Activated T-cell treated with anti-CD3 and anti-CD28 coated beads for 4 hours (primary cell): ENCODE results near the gene SLC16A5.
"Not testable (repeated sequence)": the region's sequence is repeated elsewhere in the genome, so short reads cannot be mapped to it uniquely, and the experiment has no call there.

Source experiments
- DNase-seq: peaks from one replicate; pipeline ENCODE4 v3.0.0-alpha.2; 2020

Gene SLC16A5

GRCh38 chr17:75113798-75114551, 26.2 kb downstream of the SLC16A5 start:
- DNase-seq = peak; percentile 91

DNA sequence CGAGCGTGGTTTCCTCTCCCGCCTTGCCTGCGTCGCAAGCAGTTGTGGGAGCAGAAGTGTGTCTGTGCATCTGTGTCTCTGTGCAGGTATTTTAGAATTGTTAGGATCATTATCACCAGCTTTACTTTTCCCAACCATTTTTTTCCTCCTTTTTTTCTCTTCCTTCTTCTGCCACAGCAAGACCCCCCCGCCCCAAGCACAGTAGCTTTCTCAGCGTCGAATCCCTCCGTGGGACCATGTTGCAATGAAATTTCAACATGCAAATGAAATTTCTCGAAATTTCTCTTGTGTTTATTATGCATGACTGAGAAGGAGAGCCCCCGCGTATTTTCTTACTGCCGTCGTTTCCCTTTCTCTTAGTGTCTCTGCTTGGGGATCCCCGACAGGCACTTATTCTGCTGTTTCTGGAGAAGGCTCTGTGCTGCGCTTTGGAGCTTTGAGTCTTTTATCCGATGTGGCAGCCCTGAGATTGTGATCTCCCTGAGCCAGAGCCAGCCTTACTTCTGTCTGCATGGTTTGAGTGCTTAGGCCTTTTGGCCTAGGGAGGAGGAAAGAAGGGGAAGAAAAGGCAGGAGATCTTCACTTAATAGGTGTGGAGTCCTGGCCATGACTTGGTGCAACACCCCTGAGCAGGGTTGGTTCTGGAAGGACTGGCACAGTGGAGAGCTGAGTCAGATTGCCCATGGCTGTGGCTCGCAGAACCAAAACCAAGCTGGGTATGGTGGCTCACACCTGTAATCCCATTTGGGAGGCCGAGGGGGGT, 27.0 kb downstream of the SLC16A5 start:
- no peak for DNase-seq

GRCh38 chr17:75115555-75115954, 27.8 kb downstream of the SLC16A5 start:
- DNase-seq = no peak

DNA sequence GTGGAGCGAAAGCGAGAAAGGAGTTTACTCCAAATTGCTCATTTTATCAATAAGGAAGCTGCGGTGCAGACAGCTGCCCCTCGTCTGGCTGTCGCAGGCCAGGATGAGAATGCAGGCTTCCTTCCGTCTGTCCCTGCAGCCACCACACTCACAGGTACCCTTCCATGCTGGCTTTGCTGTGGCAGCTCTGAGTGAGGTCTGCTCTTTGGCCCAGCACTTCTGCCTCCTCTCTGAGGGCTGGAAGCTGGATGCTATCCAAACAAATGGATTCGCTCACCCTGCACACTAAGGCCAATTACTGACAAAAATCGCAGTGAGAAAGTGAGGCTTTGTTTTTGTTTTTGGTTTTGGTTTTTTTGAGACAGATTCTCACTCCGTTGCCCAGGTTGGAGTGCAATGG, 29.0 kb downstream of the SLC16A5 start:
- DNase-seq = no peak

DNA sequence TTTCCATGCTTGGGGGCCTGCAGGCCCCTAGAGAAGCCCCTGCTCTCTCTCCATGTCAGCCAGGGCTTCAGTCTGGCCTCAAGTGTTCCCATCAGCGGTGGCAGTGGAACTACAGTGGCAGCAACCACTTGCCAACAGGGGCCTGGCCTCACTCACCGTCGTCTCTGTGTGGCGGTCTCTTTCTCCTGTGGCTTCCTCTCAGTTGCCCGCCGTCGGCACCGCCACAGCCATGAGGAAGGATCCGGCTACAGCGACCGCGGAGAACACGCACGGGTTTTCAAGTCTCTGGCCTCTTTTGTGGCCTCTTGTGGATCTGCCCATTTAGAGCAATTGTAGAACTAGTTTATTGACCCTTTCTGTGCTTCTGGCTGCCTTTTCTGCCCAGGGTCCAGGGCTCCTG, 30.6 kb downstream of the SLC16A5 start:
- DNase-seq = no peak

- DNase-seq = peak; percentile 54
Measured at GRCh38 chr17:75124041-75124818, 36.5 kb downstream of the SLC16A5 start.

- no peak for DNase-seq
Measured at GRCh38 chr17:75124819-75125162, 37.0 kb downstream of the SLC16A5 start.

- no peak for DNase-seq
Measured at GRCh38 chr17:75125984-75126383, 38.2 kb downstream of the SLC16A5 start.

DNA sequence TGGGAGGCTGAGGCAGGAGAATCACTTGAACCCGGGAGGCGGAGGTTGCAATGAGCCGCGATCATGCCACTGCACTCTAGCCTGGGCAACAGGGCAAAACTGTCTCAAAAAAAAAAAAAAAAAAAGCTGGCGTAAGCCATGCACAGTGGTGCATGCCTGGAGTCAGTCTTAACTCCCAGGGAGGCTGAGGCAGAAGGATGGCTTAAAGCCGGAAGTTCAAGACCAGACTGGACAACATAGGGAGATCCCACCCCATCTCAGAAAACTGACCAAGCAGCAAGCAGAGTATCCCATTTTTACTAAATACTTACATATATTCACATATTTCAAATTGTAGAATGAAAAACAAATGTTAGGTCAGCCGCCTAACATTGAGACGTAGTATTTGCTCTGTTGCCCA, 39.2 kb downstream of the SLC16A5 start:
- DNase-seq = no peak

DNA sequence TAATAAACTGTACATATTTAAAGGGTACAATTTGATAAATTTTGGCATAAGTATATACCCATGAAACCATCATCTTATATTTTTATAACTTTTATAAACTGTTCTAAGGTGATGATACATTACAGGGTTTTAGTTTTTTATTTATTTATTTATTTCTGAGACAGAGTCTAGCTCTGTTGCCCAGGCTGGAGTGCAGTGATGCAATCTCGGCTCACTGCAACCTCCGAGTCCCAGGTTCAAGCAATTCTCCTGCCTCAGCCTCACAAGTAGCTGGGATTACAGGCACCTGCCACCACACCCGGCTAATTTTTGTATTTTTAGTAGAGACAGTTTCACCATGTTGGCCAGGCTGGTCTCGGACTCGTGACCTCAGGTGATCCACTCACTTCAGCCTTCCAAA, 40.2 kb downstream of the SLC16A5 start:
- DNase-seq = not testable (repeated sequence)

DNA sequence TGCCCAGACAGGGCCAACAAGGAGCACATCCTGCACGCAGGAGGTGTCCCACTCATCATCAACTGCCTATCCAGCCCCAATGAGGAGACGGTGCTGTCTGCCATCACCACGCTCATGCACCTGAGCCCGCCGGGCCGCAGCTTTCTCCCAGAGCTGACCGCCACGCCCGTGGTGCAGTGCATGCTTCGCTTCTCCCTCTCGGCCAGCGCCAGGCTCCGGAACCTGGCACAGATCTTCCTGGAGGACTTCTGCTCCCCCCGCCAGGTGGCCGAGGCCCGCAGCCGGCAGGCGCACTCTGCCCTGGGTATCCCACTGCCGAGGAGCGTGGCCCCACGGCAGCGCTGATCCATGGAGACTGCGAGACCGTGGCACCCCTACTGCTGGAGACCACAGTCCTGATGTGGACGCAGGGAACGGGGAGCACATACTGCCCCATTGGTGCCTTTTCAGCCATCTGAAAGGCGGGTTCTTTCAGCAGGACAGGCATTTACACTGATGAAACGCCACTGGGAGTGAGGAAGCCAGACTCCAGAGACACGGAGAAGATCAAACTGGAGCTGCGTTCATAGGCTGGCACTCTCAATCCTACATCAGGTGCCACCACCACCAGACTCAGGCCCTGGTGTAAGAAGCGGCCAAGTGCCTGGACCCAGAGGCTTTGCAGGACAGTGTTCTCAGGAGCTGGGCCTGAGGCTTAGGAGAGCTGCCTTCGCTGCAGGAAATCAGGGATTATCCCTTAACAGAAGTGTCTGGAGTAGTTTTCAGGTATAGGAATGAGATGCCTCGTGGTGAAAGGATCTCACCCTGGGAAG, 41.1 kb downstream of the SLC16A5 start:
- DNase-seq = no peak

- no peak for DNase-seq
Measured at GRCh38 chr17:75129576-75129975, 41.8 kb downstream of the SLC16A5 start.

DNA sequence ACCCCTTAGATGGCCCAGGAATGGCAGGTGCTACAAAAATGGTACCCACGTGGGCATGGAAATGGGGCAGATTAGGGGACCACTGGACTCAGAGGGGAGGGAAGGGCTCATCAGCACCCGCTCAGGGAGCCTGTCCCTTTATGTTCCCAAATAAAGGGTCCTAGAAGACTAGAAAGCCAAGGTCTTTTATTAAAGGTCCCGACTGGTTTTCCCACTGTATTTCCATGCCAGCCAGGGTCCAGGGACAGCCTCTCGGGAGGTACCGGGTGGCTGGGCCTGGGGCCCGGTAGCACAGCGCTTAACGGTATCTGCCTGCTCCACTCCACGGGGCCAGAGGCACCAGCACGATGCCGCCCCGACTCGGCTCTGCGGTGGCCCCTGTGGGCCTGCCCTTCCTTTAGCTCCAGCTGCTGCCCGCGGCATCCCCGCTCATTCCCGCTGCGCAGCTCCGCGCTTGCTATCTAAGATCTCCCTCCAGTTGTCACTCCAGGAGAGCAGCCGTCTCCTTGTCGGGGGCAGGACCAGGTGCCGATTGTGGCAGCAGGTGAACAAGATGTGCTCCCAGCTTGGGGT, 42.4 kb downstream of the SLC16A5 start:
- DNase-seq = no peak

- peak; percentile 34 for DNase-seq
Measured at GRCh38 chr17:75130632-75131277, 43.0 kb downstream of the SLC16A5 start.

- DNase-seq = peak; percentile 51
Measured at GRCh38 chr17:75131278-75132017, 43.7 kb downstream of the SLC16A5 start, which contains the start of gene NT5C. Gene NT5C (minus strand): TSS chr17:75131742. CDS start chr17:75131707, 35 bp downstream.

DNA sequence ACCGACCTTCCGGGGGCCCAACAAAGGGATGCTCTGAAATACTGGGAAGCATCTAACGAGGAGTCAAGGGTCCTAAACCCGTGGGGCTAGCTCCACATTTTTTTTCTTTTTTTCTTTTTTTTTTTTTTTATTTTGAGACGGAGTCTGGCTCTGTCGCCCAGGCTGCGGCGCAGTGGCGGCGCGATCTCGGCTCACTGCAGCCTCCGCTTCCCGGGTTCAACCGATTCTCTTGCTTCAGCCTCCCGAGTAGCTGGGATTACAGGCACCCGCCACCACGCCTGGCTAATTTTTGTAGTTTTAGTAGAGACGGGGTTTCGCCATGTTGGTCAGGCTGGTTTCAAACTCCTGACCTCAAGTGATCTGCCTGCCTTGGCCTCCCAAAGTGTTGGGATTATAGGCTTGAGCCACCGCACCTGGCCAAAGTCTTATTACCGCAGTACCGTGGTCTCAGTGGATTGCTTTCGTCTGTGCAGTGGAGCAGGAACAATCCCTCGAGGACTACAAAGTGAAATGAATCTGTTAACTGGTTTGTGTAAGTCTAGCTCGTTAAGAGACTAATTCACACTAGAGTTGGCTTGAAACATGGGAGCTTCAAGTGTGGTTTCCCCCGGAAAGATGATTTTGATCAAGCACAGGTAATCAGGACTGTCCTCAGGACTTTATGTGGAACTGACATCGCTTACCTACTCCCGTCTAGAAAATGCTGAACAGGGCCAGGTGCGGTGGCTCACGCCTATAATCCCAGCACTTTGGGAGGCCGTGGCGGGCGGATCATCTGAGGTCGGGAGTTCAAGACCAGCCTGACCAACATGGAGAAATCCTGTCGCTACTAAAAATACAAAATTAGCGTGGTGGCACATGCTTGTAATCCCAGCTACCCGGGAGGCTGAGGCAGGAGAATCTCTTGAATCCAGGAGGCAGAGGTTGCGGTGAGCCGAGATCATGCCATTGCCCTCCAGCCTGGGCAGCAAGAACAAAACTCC, 44.6 kb downstream of the SLC16A5 start:
- not testable (repeated sequence) for DNase-seq

- DNase-seq = no peak
Measured at GRCh38 chr17:75133001-75133400, 45.2 kb downstream of the SLC16A5 start.

DNA sequence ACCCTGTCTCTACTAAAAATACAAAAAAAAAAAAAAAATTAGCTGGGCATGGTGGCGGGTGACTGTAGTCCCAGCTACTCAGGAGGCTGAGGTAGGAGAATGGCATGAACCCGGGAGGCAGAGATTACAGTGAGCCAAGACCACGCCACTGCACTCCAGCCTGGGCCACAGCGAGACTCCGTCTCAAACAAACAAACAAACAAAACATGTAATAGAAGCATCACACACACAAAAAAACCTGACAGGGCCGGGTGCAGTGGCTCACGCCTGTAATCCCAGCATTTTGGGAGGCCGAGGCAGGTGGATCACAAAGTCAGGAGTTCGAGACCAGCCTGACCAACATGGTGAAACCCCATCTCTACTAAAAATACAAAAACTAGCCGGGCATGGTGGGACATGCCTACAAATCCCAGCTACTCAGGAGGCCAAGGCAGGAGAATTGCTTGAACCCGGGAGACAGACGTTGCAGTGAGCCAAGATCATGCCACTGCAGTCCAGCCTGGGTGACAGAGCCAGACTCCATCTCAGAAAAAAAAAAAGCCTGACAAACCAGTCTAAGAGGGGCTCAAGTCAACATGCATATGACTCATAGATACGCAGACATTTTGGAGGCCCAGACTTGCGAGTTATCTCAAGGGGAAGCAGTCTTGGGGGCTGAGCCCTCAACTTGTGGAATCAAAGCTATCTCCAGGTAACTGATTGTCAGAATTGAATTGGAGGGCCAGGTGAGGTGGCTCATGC, 46.0 kb downstream of the SLC16A5 start:
- DNase-seq = not testable (repeated sequence)

GRCh38 chr17:75135452-75135851, 47.7 kb downstream of the SLC16A5 start:
- DNase-seq = no peak
